Endothelial cell of umbilical vein (primary cell): ENCODE data around the gene ABCG5. TPM values are rescaled to one million over a fixed set of nuclear protein-coding genes. Genes with fewer than 3 reads are reported as not detected.

Experiments used
- BruUV-seq: library from RNA; stranded (reverse); fragments of 400-500 nt; replicated peaks from 2 replicates; lab custom pipeline; 2021; lab: Mats Ljungman, UMichigan
- CTCF ChIA-PET: fragments of 300-600, 350-600 bp; sonication (Branson Sonifier 250); formaldehyde crosslinking; loops from one replicate; lab custom pipeline; 2021; ENCODE audit warnings: antibody characterized with exemption, inconsistent platforms; lab: Charles Lee
- POLR2A ChIA-PET: fragments of 300-600, 350-600 bp; sonication (Branson Sonifier 250); formaldehyde crosslinking; loops from one replicate; lab custom pipeline; 2021; ENCODE audit warnings: antibody characterized with exemption, inconsistent platforms; lab: Charles Lee
- DNase-seq: peaks from one replicate; pipeline ENCODE4 v3.0.0-alpha.2; 2011; ENCODE audit warnings: low read depth, low spot score
- FAIRE-seq: peaks from 2 replicates; lab custom pipeline; 2011; peaks lifted over from hg19 to GRCh38; lab: Jason Lieb, UNC
- H2AFZ ChIP-seq: 2 replicates; pipeline ENCODE4 v1.6.0; 2012; ENCODE audit warnings: low read depth, low read length, control low read depth, inconsistent platforms
- H3K27ac ChIP-seq: 2 replicates; pipeline ENCODE4 v1.5.1; 2011; ENCODE audit warnings: low read depth, mild to moderate bottlenecking, control low read depth, low read length, moderate library complexity; ENCODE audit not compliant: insufficient read depth
- H3K27me3 ChIP-seq, 2 experiments: 2 replicates each; pipeline versions ENCODE4 v1.6.0 to v1.6.1; 2011; ENCODE audit warnings: low read length in 2 of 2, mixed read lengths in 1 of 2; ENCODE audit not compliant: control insufficient read depth in 2 of 2, insufficient read depth in 2 of 2
- H3K36me3 ChIP-seq, 2 experiments: 2 replicates in 1 of 2; 3 replicates in 1 of 2; pipeline ENCODE4 v1.5.1; 2011; ENCODE audit warnings: low read length in 2 of 2, mild to moderate bottlenecking in 1 of 2, moderate library complexity in 1 of 2; ENCODE audit not compliant: control insufficient read depth in 2 of 2, insufficient read depth in 2 of 2; ENCODE audit errors: extremely low read depth in 1 of 2
- H3K4me1 ChIP-seq: 3 replicates; pipeline ENCODE4 v1.5.1; 2011; ENCODE audit warnings: mild to moderate bottlenecking, low read length; ENCODE audit not compliant: control insufficient read depth, insufficient read depth; ENCODE audit errors: extremely low read depth
- H3K4me2 ChIP-seq: 2 replicates; pipeline ENCODE4 v1.6.1; 2011; ENCODE audit warnings: low read length, control low read depth, mixed read lengths; ENCODE audit not compliant: insufficient read depth
- H3K4me3 ChIP-seq, 3 experiments: fragments of 200-600 bp in 1 of 3; sonication (generic), shearing (Covaris generic) in 1 of 3; replicated peaks in 1 of 3; 2 replicates each; pipeline ENCODE4 v1.5.1; 2011 to 2016; ENCODE audit warnings: control low read depth in 3 of 3, low read length in 3 of 3, mild to moderate bottlenecking in 2 of 3, inconsistent platforms in 1 of 3, low read depth in 1 of 3, moderate library complexity in 1 of 3; ENCODE audit not compliant: insufficient read depth in 1 of 3
- H3K79me2 ChIP-seq: 2 replicates; pipeline ENCODE4 v1.6.0; 2012; ENCODE audit warnings: low read length, inconsistent platforms; ENCODE audit not compliant: control insufficient read depth, insufficient read depth
- H3K9ac ChIP-seq: replicated peaks from 2 replicates; pipeline ENCODE3; 2011; ENCODE audit warnings: low read length, control low read depth; ENCODE audit not compliant: insufficient read depth; ENCODE audit errors: extremely low read depth
- H3K9me1 ChIP-seq: replicated peaks from 3 replicates; pipeline ENCODE4 v1.6.0; 2011; ENCODE audit warnings: mild to moderate bottlenecking, low read length; ENCODE audit not compliant: control insufficient read depth, insufficient read depth; ENCODE audit errors: extremely low read depth
- H3K9me3 ChIP-seq: replicated peaks from 2 replicates; pipeline ENCODE4 v1.5.1; 2012; ENCODE audit warnings: low read length, inconsistent platforms; ENCODE audit not compliant: control insufficient read depth, insufficient read depth
- H4K20me1 ChIP-seq: replicated peaks from 2 replicates; pipeline ENCODE3; 2011; ENCODE audit warnings: mild to moderate bottlenecking, low read length; ENCODE audit not compliant: control insufficient read depth, insufficient read depth; ENCODE audit errors: extremely low read depth
- CTCF ChIP-seq, 2 donors: IDR thresholded peaks; 1 replicate in 1 of 2; 2 replicates in 1 of 2; pipeline ENCODE4 v1.5.1; 2011; ENCODE audit warnings: low read length in 2 of 2, mild to moderate bottlenecking in 2 of 2, moderate library complexity in 2 of 2, control low read depth in 1 of 2, inconsistent platforms in 1 of 2, low read depth in 1 of 2; ENCODE audit not compliant: insufficient read depth in 1 of 2; ENCODE audit errors: extremely low read depth in 1 of 2
- EZH2 ChIP-seq: IDR thresholded peaks from 2 replicates; pipeline ENCODE4 v1.6.1; 2012; ENCODE audit warnings: borderline replicate concordance, low read depth, mild to moderate bottlenecking, moderate library complexity, low read length, inconsistent platforms; ENCODE audit not compliant: severe bottlenecking
- FOS ChIP-seq: IDR thresholded peaks from 2 replicates; pipeline ENCODE4 v1.6.1; 2011; ENCODE audit warnings: mild to moderate bottlenecking, low read length, moderate library complexity, borderline replicate concordance; ENCODE audit not compliant: insufficient read depth
- GATA2 ChIP-seq: IDR thresholded peaks from 2 replicates; pipeline ENCODE4 v1.7.0; 2011; ENCODE audit warnings: low read depth, mild to moderate bottlenecking, moderate library complexity, mixed read lengths, low read length; ENCODE audit not compliant: insufficient read length, insufficient read depth
- JUN ChIP-seq: IDR thresholded peaks from 2 replicates; pipeline ENCODE4 v1.6.1; 2011; ENCODE audit warnings: borderline replicate concordance, low read depth; ENCODE audit not compliant: insufficient read length, insufficient read depth
- MAX ChIP-seq: IDR thresholded peaks from 2 replicates; pipeline ENCODE4 v1.6.1; 2011; ENCODE audit not compliant: insufficient read depth, insufficient read length
- MYC ChIP-seq: IDR thresholded peaks from one replicate; pipeline ENCODE4 v1.6.1; 2011; ENCODE audit warnings: mild to moderate bottlenecking, low read depth, low read length
- POLR2A ChIP-seq: IDR thresholded peaks from 2 replicates; pipeline ENCODE4 v1.6.1; 2012; ENCODE audit warnings: low read depth, mild to moderate bottlenecking, control low read depth, low read length
- POLR2AphosphoS5 ChIP-seq: IDR thresholded peaks from 2 replicates; pipeline ENCODE4 v1.6.1; 2012; ENCODE audit warnings: low read depth, mild to moderate bottlenecking, control low read depth, low read length, moderate library complexity; ENCODE audit not compliant: insufficient read depth
- dilution Hi-C: fragments of 300-500 bp; cut with MboI; formaldehyde crosslinking; loops from one replicate; pipeline ENCODE4 v1.15.0; 2019; ENCODE audit warnings: low sequenced_read_pairs; ENCODE audit not compliant: extremely low pct_ligation_motif_present
- intact Hi-C: fragments of 100-400 bp; cut with micrococcal nuclease; formaldehyde crosslinking; loops from one replicate; pipeline ENCODE4 v1.10.0; 2022
- polyA plus RNA-seq, 4 experiments: library from polyadenylated mRNA; depleted of rRNA in 3 of 4; stranded (reverse) in 3 of 4; unstranded in 1 of 4; fragments of >200 nt; gene quantifications; 2 replicates each; pipeline versions ENCODE4 v1.2.1 to v1.2.3, GENCODE V29; 2011 to 2012; ENCODE audit warnings: missing spikeins in 1 of 4
- total RNA-seq: library from RNA; stranded (reverse); gene quantifications from 2 replicates; pipeline ENCODE4 v1.2.3, GENCODE V29; 2021

The ABCG5 gene
- total and polyA plus RNA-seq, 2 donors (not counting 3 experiments of a cell fraction or from before 2014, with no cell fraction given) = not detected

- H3K79me2 ChIP-seq = no peaks in the 10 kb centered on the region
- peaks cover 10% of the 10 kb centered on the region for H3K4me1 ChIP-seq
- no peaks in the 10 kb centered on the region for H3K36me3 ChIP-seq
- H3K4me2 ChIP-seq = no peak overlapping the region
- H3K9me3 ChIP-seq = no peaks in the 10 kb centered on the region
- peaks cover 5 to 7% of the 10 kb centered on the region in 2 experiments for H3K27me3 ChIP-seq
- no peaks in the 10 kb centered on the region for H4K20me1 ChIP-seq
- H3K9me1 ChIP-seq = no peaks in the 10 kb centered on the region
- ChIA-PET CTCF (interaction anchor here (1.0 kb wide), 1 partner anchor 208 kb away, joined by 6 read pairs; no protein-coding TSS in a partner anchor), POLR2A (no interaction called here)
- DNase-seq (no peak), FAIRE-seq (no peak)
- intact Hi-C loops (no loop called here), dilution Hi-C loops (no loop called here)
- H3K27ac ChIP-seq = no peak overlapping the region
- H3K9ac ChIP-seq = no peak overlapping the region
- no TSS peak for BruUV-seq
- H2AFZ ChIP-seq = no peak overlapping the region
- no peak overlapping the region for H3K4me3 ChIP-seq
- TF ChIP-seq FOS (no peak), POLR2A (no peak), CTCF (IDR thresholded peaks at IDR 0.05; ENCODE audit: extremely low read depth in 1 of 2, insufficient read depth in 1 of 2, low read depth in 1 of 2, low read length in 2 of 2) (no peak), JUN (no peak), MAX (no peak), GATA2 (no peak), EZH2 (no peak), MYC (no peak), POLR2AphosphoS5 (no peak)
Measured at GRCh38 chr2:43819491-43820163, 19.0 kb downstream of the ABCG5 start.
